ENCODE results near the gene LGR5.

The LGR5 gene

DNA sequence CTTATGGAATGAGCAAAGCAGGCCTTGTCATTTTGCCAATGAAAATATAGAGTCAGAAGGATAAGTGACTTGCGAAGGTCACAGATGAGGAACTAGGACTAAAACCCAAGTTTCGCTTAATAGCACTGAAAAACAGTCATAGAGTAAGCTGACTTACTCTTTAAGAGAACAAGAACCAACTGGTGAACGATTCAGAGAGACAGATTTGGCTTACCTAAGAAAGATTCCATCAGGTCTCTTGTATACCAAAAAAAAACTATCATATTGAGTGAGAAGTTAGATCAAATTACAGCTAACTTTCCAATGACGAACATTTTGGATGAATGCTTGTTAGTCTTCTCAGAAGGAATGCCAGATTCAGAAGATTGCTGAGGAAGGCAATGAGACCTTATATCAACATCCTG lies 149.9 kb downstream of the LGR5 start:
- POLR2A ChIA-PET (ENCODE audit: low non-redundant PET): no interaction called here
- CTCF ChIA-PET: no interaction called here
- H3K27ac ChIP-seq: no peak overlapping the region
- DNase-seq (ENCODE audit: low spot score): no peak
- no peak for TF ChIP-seq CTCF (conservative IDR thresholded peaks at IDR 0.05; ENCODE audit: low read depth)

DNA sequence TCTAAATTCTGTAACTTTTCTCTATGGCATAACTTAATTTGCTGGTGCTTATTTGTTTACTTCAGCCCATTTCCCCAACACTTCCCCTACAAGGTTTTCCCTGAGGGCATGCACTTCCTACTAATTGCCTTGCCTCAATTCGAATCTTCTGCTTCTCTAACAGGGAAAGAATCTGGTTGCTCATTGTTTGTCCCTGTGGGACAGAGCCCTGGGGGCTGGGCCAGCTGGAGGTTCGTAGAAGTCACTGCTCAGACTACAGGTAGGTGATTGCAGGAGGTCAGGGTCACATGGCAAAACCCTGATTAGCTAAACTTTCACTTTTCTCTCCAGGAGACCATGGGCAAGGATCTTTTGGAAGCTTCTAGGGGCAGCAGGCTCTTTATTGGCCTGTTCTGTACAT lies 152.0 kb downstream of the LGR5 start:
- ChIA-PET POLR2A (ENCODE audit: low non-redundant PET) (no interaction called here), CTCF (no interaction called here)
- TF ChIP-seq CTCF (conservative IDR thresholded peaks at IDR 0.05; ENCODE audit: low read depth): no peak
- no peak overlapping the region for H3K27ac ChIP-seq
- DNase-seq (ENCODE audit: low spot score): no peak

GRCh38 chr12:71592841-71593240 lies 153.2 kb downstream of the LGR5 start:
- CTCF ChIA-PET: no interaction called here
- TF ChIP-seq CTCF (conservative IDR thresholded peaks at IDR 0.05; ENCODE audit: low read depth): no peak
- POLR2A ChIA-PET (ENCODE audit: low non-redundant PET): no interaction called here
- H3K27ac ChIP-seq: no peak overlapping the region
- DNase-seq (ENCODE audit: low spot score): no peak

DNA sequence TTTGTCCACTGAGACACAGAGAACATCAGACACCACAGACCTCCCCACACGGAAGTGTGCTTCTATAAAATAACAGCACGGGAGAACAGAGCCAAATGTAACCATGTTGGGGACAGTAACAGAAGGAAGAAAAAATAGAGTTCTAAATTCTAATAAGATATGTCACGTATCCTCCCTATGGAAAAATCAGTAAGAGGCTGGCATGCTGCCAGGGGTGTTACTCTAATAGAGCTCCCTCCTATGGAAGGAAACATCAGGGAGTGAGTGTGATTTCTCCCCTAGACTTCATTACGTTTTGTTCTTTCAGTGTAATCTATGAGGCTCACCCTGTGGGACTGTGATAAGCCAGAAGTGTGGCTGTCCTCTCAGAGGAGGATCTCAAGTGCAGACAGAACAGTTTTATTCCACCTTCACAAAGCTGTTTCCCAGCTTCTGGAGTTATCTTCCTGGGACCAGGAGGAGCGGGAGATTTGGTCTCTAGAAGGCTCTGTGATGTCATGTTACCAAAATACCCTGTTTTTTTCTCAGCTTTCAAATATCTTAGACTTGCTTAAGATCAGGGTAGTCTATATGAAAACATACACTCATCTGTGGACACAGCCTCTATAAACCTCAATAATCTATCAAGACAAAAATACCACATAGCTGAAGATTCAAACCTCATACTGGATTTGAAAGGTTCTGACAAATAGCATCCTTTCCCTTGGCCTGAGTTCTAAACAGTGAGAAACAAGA lies 154.8 kb downstream of the LGR5 start:
- no peak for DNase-seq (ENCODE audit: low spot score)

GRCh38 chr12:71599210-71599609 lies 159.6 kb downstream of the LGR5 start:
- CTCF ChIA-PET: interaction anchor here (0.8 kb wide), 1 partner anchor 184 kb away, joined by 3 read pairs; no protein-coding TSS in a partner anchor
- POLR2A ChIA-PET (ENCODE audit: low non-redundant PET): no interaction called here

More for the DNA sequence above, 154.8 kb downstream of the LGR5 start:
- H3K27ac ChIP-seq: no peak overlapping the region
- ChIA-PET POLR2A (ENCODE audit: low non-redundant PET) (no interaction called here), CTCF (no interaction called here)
- no peak for TF ChIP-seq CTCF (conservative IDR thresholded peaks at IDR 0.05; ENCODE audit: low read depth)

DNA sequence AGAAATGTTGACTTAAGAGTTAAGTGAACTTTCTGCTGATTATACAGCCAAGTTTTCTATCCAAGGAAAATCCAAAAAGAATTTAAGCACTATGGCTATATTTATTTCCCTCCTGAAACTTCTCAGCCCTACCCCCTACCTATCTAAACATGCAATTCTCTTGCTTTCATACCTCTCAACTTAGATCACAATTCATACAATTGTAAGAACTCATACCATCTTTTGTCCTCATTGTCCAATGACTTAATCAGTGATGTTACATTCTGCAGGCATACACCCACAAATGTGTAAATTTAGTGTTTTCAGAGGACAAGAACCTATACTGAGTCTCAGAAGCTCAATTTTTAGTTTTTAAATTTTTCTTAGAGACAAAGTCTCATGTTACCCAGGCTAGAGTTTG lies 161.9 kb downstream of the LGR5 start:
- TF ChIP-seq CTCF (conservative IDR thresholded peaks at IDR 0.05; ENCODE audit: low read depth): no peak
- ChIA-PET POLR2A (ENCODE audit: low non-redundant PET) (no interaction called here), CTCF (no interaction called here)
- no peak for DNase-seq (ENCODE audit: low spot score)
- H3K27ac ChIP-seq: no peak overlapping the region

More at GRCh38 chr12:71599210-71599609, 159.6 kb downstream of the LGR5 start:
- H3K27ac ChIP-seq: no peak overlapping the region
- no peak for TF ChIP-seq CTCF (conservative IDR thresholded peaks at IDR 0.05; ENCODE audit: low read depth)
- no peak for DNase-seq (ENCODE audit: low spot score)
